ENCODE results near the gene CAMK2A.

- TF ChIP-seq POLR2AphosphoS5 (IDR thresholded peaks at IDR 0.05; ENCODE audit: low read depth, low read length), result no peak
- TF ChIP-seq TAF1 (IDR thresholded peaks at IDR 0.05; ENCODE audit: borderline replicate concordance, insufficient read depth, low read length), result no peak
These were observed 117.0 kb downstream of the CAMK2A start for GRCh38 chr5:150172556-150172955.

All from PFSK-1 (cell line).